ENCODE data around the gene AKR1A1.
A peak's percentile ranks its signal among the peaks of the same experiment; 100 is the strongest.
"Not testable (repeated sequence)": the region's sequence is repeated elsewhere in the genome, so short reads cannot be mapped to it uniquely, and the experiment has no call there.

Gene AKR1A1

GRCh38 chr1:45585496-45586075 is 35.0 kb downstream of the AKR1A1 start:
- peak overlapping the region; percentile 100 for H3K4me3 ChIP-seq (ENCODE audit: low read depth, low read length)

GRCh38 chr1:45586769-45587168 is 36.1 kb downstream of the AKR1A1 start:
- H3K4me3 ChIP-seq (ENCODE audit: low read depth, low read length) = peak overlapping the region; percentile 0
- TF ChIP-seq, protein P1, sequence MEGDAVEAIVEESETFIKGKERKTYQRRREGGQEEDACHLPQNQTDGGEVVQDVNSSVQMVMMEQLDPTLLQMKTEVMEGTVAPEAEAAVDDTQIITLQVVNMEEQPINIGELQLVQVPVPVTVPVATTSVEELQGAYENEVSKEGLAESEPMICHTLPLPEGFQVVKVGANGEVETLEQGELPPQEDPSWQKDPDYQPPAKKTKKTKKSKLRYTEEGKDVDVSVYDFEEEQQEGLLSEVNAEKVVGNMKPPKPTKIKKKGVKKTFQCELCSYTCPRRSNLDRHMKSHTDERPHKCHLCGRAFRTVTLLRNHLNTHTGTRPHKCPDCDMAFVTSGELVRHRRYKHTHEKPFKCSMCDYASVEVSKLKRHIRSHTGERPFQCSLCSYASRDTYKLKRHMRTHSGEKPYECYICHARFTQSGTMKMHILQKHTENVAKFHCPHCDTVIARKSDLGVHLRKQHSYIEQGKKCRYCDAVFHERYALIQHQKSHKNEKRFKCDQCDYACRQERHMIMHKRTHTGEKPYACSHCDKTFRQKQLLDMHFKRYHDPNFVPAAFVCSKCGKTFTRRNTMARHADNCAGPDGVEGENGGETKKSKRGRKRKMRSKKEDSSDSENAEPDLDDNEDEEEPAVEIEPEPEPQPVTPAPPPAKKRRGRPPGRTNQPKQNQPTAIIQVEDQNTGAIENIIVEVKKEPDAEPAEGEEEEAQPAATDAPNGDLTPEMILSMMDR (IDR thresholded peaks at IDR 0.05; ENCODE audit: borderline replicate concordance, insufficient read depth, low read depth, low read length) = no peak

More at GRCh38 chr1:45585496-45586075, 35.0 kb downstream of the AKR1A1 start:
- TF ChIP-seq, protein P1 (IDR thresholded peaks at IDR 0.05; ENCODE audit: borderline replicate concordance, insufficient read depth, low read depth, low read length) = no peak

DNA sequence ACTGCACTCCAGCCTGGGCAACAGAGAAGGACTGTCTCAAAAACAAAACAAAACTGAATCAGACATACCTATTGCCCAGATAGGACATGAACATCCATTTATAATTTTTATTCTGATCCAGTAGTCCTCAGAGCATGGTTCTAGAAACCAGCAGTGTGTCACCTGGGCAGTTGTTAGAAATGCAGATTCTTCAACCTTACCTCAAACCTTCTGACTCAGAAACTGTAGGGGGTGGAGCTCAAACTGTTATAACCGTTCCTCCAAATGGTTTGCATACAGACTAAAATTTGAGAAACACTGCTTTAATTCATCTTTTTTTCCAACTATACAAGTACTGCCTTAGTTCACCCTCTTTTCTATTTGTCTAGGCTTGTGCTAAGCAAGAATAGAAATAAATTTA is 39.2 kb downstream of the AKR1A1 start:
- TF ChIP-seq, protein P1 (IDR thresholded peaks at IDR 0.05; ENCODE audit: borderline replicate concordance, insufficient read depth, low read depth, low read length) = no peak
- no peak overlapping the region for H3K4me3 ChIP-seq (ENCODE audit: low read depth, low read length)

GRCh38 chr1:45594412-45594811 is 43.8 kb downstream of the AKR1A1 start:
- H3K4me3 ChIP-seq (ENCODE audit: low read depth, low read length) = no peak overlapping the region
- TF ChIP-seq, protein P1 (IDR thresholded peaks at IDR 0.05; ENCODE audit: borderline replicate concordance, insufficient read depth, low read depth, low read length) = no peak

DNA sequence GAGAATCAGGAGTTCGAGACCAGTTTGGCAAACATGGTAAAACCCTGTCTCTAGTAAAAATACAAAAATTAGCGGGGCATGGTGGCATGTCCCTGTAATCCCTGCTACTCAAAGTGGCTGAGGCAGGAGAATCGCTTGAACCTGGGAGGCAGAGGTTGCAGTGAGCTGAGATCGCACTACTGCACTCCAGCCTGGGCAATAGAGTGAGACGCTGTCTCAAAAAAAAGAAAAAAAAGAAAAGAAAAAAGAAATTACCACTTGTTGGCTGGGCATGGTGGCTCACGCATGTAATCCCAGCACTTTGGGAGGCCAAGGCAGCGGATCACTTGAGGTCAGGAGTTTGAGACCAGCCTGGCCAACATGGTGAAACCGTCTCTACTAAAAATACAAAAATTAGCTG is 46.1 kb downstream of the AKR1A1 start:
- H3K4me3 ChIP-seq (ENCODE audit: low read depth, low read length) = not testable (repeated sequence)

DNA sequence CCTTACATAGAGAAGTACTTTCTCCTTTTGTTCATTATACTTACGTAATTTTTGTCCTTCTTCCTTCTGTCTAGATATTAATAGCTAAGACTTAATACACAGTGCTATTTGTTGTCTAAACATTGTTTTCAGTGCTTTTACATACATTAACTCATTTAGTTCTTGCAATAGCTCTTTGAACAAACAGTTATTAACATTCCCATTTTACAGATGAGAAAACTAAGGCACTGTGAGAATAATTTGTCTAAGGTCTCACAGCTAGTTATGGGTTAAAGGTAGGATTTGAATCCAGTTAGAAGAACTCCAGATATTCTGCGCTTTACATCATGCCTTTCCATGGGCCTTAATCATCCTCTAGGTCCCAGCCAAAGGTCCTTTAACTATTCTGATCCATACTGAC is 53.6 kb downstream of the AKR1A1 start:
- TF ChIP-seq, protein P1 (IDR thresholded peaks at IDR 0.05; ENCODE audit: borderline replicate concordance, insufficient read depth, low read depth, low read length) = no peak
- H3K4me3 ChIP-seq (ENCODE audit: low read depth, low read length) = no peak overlapping the region

DNA sequence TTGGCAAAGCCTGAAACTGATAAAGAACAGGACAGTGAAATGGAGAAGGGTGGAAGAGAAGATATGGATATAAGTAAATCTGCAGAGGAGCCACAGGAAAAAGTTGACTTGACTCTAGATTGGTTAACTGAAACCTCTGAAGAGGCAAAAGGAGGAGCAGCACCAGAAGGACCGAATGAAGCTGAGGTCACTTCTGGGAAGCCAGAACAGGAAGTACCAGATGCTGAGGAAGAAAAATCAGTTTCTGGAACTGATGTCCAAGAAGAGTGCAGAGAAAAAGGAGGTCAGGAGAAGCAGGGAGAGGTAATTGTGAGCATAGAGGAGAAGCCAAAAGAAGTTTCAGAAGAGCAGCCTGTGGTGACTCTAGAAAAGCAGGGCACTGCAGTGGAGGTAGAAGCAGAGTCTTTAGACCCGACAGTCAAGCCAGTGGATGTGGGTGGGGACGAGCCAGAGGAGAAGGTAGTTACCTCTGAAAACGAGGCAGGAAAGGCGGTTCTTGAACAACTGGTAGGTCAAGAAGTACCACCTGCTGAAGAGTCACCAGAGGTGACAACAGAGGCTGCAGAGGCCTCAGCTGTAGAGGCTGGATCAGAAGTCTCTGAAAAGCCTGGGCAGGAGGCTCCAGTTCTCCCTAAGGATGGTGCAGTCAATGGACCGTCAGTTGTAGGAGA is 56.9 kb downstream of the AKR1A1 start:
- H3K4me3 ChIP-seq (ENCODE audit: low read depth, low read length) = no peak overlapping the region
- TF ChIP-seq, protein P1 (IDR thresholded peaks at IDR 0.05; ENCODE audit: borderline replicate concordance, insufficient read depth, low read depth, low read length) = no peak
